Stimulated activated CD4-positive, alpha-beta T cell treated with anti-CD3 and anti-CD28 coated beads, Interleukin-4, amount 100 ng/mL, for 4 hours (primary cell): Measurements from ENCODE around the gene IMPDH1.

Experiments used
- DNase-seq, 2 experiments: peaks; one replicate each; pipeline ENCODE4 v3.0.0-alpha.2; 2020

The IMPDH1 gene

GRCh38 chr7:128385988-128386925, 23.5 kb downstream of the IMPDH1 start:
- DNase-seq: no peak

DNA sequence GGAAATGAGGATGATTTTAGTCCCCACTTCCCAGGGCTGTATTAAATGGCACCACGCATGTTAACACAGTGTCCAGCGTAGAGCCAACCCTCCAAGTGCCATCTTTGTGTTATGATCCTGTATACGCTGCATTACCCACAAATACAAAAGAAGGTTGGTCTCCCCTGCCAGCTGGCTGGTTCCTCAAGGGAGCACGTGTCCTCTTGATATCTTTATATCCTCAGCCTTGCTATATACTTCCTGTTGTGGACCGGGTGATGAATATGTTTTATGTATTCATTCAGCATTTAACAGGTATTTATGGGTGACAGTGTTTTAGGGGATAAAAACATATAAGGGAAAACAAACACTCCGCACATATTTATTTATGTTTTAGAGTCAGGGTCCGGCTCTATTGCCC, 25.1 kb downstream of the IMPDH1 start:
- no peak for DNase-seq

DNA sequence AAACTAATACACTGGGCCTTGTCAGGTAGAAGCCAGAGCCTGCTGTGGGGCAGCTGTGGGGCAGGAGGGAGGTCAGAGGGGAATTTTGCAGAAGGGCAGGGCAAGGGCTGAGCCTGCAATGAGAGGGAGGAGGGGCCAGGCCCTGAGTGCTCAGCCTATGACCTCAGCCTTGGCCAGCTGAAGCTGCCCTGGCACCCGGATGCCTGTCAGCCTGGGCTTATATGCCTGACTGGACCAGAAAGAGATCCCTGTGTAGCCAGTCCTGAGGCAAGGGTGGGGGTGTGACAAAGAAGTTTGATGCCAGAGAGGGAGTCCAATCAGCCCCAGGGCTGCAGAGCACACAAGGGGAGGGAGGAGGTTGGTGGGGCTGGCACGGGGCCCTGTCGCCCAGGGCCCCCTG, 26.0 kb downstream of the IMPDH1 start:
- DNase-seq: no peak

- DNase-seq: peak in 1 of 2 experiments; percentile 32
Observed at GRCh38 chr7:128381161-128381821, 28.5 kb downstream of the IMPDH1 start.

DNA sequence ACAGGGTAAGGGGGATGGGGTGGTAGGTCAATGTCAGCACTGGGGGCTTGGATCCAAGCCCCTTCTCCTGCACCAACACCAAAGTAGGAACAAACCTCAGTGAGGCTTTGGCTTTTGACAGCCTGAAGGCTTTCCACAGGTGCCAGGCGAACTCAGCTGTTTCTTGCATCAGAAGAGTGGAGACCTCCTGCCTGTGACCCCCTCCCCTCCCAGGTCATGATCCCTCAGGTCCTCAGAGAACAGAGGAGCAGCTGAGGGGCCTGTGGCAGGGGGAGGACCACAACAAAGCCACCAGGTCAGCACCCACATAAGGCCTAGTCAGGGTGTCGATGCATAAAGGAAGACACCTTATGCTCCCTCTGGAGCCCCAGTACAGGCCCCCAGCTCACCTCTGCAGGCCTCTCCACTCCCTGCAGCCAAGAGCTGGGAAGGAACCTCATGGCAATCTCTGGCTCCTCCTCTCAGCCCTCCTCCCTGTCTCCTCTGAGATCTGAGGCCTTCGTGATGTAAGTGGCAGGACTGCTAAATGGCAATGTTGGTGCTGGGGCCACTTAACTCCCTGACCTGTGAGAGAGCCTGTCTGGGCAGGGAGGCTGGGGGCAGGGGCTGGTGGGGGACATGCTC, 29.2 kb downstream of the IMPDH1 start:
- no peak for DNase-seq

DNA sequence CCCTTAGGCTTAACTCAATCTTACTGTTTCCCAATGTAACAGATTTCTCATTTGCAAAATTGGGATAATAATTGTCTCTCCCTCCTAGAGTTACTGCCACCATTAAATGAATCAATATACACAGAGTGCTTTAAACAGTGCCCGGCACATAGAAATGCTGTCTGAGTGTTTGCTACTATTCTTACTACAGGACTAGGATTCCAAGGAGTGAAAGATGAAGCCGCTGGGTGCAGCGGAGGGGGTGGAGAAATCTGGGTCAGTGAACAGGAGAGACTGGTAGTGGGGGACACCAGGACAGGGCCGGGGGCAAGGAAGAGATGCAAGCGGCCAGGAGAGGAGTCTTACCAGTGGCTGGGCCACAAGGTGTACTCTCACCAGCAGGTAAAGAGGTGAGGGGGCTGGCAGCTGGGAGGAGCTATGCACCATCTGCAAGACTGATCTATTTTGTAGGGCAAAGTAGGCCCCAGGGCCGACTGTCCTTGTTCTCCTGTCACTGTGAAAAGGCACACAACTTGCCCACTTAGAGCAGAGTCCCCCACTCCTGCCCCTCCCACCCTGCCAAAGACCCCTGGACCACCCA, 29.8 kb downstream of the IMPDH1 start:
- no peak for DNase-seq

- no peak for DNase-seq
Observed at GRCh38 chr7:128378637-128379036, 31.1 kb downstream of the IMPDH1 start.

- DNase-seq: no peak
Observed at GRCh38 chr7:128376077-128376476, 33.7 kb downstream of the IMPDH1 start.

- no peak for DNase-seq
Observed at GRCh38 chr7:128374041-128374440, 35.7 kb downstream of the IMPDH1 start.

GRCh38 chr7:128373606-128374005, 36.2 kb downstream of the IMPDH1 start:
- no peak for DNase-seq

DNA sequence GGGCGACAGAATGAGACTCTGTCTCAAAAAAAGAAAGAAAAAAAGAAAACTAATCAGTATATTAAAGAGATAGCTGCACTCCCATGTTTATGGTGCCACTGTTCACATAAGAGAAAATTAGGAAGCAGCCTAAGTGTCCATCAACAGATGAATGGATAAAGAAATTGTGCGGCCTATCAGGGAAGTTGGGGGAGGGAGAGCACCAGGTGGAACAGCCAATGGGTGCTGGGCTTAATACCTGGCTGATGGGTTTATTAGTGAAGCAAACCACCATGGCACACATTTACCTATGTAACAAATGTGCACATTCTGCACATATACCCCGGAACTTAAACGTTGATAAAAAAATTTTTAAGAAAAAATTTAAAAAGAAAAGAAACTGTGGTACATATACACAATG, 39.3 kb downstream of the IMPDH1 start:
- DNase-seq: no peak

DNA sequence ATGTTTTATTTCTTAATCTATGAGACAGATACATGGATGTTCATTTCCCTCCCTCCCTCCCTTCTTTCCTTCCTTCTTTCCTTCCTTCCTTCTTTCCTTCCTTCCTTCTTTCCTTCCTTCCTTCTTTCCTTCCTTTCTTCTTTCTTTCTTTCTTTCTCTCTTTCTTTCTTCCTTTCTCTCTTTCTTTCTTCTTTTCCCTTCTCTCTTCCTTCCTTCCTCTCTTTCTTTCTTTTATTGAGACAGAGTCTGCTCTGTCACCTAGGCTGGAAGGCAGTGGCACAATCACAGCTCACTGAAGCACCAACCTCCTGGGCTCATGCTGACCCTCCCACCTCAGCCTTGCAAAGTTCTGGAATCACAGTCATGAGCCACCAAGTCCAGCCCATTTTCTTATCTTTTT, 42.8 kb downstream of the IMPDH1 start:
- DNase-seq: no peak

GRCh38 chr7:128366300-128366699, 43.5 kb downstream of the IMPDH1 start:
- no peak for DNase-seq

- DNase-seq: no peak
Observed at GRCh38 chr7:128365432-128365831, 44.4 kb downstream of the IMPDH1 start.

- no peak for DNase-seq
Observed at GRCh38 chr7:128364166-128364870, 45.5 kb downstream of the IMPDH1 start.

DNA sequence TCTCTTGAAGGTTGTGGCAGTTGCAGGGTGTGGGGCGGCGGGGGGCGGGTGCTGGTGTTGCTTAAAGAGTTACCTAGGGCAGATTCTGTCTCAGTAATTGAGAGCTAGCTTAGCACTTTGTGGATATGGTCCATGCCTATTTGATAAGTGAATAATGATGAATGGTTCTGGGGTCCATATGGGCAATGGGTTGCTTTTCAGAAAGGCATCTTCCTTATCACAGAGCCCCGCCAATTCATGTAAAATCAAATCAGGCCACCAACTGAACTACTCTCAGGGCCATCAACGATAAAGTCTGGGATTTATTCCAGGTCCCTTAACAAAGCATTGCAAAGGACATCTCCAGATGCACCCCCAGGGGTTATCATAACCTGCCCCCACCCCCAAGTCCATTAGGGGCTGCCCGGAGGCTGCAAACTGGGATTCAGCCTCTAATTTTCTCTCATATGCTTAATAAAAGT, 46.5 kb downstream of the IMPDH1 start:
- no peak for DNase-seq

DNA sequence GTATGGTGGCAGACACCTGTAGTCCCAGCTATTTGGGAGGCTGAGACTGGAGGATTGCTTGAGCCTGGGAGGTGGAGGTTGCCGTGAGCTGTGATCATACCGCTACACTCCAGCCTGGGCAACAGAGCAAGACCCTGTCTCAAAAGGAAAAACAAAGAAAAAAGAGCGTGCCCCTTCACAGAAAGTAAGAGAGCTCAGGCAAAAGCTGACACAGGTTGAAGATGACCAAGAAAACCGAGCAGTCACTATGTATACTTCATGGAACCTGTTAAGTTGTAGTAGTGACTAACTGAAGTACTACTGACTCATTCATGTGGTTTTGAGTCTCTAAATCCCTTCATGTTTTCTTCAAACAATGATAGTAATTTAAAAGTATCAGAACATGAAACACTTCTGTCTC, 47.1 kb downstream of the IMPDH1 start:
- no peak for DNase-seq

DNA sequence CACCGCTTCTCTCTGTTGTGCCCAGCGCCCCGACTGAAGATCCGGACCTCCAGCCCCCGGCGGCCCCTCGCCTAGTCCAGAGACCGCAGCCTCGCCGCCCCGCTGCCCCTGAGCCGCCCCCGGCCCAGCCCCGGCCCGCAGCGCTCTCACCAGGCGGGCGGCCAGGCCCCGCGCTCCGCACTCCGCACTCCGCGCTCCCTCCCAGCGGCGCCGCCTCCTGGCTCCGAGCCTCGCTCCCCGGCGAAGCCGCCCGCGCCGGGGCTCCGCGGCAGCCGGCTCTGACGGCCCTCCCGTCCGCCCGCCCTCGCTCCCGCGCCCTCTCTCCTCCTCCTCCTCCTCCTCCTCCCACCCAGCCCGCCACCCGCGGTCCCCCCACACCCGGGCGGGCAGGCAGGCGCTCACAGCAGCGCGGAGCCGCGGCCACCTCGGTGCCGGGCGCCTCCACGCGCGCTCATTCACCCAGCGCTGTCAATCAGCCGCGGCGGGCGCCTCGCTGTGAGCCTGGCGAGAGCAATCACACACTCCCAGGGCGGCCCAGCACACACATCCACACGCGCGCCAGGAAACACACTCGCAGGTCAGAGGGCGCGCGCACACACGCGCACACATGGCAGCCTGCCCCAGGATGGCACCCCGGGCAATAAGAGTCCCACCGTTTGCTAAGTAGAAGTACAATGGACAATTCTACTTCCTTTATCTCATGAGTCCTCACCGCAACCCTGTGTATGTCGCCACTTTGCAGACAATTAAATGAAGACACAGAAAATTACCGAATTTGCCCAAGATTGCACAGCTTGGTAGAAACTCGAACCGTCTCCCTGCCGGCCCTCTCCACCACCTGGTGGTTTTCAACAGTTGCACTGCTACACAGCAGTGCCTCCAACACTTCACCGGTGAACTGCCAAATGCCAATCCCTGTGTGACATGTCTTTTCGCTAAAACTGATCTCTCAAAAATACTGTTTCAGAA, 48.1 kb downstream of the IMPDH1 start, which contains the start of gene PRRT4:
TSS of gene PRRT4 (minus strand) at position 280 of the 969 bp plus-strand sequence.
- peak; percentile 41 to 60 for DNase-seq

DNA sequence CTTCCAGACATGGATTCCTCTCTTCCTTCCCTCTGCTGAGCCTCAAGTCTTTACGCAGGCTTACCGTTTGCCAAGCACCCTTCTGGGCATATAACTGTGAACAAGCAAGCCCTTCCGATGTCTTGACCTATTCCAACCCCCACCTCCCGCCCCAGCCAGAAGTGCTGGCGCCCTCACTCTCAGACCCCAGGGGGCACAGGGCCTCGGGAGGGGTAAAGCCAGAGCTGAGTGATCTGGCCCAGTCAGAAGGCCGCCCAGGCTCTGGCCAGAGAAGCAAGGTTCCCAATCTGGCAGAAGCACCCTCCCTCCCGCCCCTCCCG, 49.5 kb downstream of the IMPDH1 start:
- no peak for DNase-seq

GRCh38 chr7:128359939-128360338, 49.8 kb downstream of the IMPDH1 start:
- DNase-seq: no peak

DNA sequence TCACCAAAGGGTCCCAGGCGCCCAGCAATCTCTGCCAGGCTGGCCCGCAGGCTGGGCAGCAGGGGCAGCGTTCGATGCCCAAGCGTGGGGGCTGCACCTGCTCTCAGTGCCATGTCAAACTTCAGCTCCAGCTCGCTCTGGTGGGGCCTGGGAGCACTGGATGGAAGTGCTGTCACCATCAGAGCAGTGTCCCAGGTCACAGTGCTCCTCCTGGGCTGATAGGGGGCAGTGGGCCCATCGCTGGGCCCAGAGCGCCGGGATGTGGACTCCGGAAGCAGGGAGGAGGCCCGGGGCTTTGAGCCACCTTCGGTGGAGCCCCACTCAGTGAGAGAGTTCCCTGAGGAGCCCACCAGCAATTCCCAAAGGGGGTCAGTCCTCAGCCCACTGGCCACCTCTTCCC, 50.4 kb downstream of the IMPDH1 start:
- DNase-seq: no peak
